GM19397 (cell line): ENCODE results near the gene MOAP1.
"Not testable (repeated sequence)": the region's sequence is repeated elsewhere in the genome, so short reads cannot be mapped to it uniquely, and the experiment has no call there.

Experiments used
- ATAC-seq: cut with Tn5 transposase; IDR thresholded peaks from one replicate; pipeline ENCODE4 v1.9.1; 2021; ENCODE audit warnings: mild to moderate bottlenecking, moderate library complexity; ENCODE audit not compliant: unreplicated experiment

The MOAP1 gene

DNA sequence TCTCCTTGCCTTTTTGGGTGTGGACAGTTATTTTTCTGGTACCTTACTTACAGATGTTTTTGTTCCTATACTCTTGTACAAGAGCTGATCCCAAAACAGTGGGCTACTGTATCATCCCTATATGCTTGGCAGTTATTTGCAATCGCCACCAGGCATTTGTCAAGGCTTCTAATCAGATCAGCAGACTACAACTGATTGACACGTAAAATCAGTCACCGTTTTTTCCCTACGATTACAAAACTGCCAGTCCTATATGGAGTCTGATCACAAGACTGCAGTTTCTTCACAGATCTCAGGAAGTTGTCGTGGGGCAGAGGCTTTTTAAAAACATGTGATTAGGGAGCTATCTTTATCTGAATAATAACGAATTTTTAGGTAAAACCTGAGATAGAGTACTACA lies 1.8 kb upstream of the MOAP1 start:
- ATAC-seq = no peak

DNA sequence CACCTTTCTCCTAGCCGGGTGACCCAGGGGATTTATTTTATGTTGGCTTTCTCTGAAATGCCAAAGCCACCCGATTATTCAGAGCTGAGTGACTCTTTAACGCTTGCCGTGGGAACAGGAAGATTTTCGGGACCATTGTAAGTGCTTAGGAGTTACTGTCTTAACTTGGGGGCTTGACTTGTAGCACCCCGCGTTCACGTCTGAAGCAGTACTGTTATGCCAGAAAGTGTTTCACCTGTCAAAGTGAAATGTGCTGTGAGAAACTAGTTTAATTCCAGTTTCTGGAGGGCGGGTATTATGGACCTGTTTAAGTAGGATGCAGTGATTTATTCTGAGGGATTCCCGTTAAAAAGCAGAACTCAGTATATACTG lies 638 bp upstream of the MOAP1 start:
- ATAC-seq = no peak

DNA sequence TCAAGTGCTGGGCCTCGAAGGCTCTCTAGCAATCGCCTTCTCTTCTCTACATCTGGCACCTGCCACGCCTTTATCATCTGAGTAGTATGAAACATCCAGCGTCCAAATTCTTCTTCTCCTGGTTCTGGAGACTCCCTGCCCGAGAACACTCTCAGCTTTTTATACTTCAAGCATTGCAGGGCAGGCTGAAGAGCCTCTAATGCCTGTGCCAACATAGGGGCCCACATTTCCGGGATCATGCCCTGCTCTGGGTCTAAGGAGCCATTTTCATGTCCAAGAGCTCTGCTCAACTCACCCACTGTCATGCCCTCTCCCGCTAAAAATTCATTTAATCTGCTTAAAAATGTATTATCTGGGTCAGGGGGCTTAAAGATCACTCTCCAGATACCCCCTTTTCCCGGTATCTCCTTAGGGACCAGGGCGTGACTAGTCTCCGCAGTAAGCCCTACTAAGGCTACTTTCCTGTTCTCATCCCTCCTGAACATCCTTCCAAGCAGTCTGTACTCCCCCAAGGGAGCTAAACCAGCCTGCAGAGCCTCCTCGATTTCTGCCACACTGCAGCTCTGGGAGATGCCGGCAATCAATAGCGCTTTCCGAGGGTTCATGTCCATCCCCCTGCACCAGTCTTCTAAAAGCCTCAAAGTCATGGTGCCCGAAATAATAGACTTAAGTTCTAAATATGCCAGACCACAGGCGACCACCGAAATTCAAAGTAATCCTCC lies 940 bp downstream of the MOAP1 start:
- ATAC-seq = no peak

DNA sequence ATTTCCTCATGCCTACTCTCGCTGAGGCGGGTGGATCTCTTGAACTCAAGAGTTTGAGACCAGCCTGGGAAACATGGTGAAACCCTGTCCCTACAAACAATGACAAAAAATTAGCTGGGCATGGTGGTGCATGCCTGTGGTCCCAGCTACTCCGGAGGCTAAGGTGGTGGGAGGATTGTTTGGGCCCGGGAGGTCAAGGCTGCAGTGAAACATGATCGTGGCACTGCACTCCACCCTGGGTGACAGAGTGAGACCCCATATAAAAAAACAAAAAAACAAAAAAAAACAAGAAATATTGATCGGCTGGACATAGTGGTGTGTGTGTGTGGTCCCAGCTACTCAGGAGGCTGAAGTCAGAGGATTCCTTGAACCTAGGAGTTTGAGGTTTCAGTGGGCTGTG lies 9.2 kb downstream of the MOAP1 start:
- no peak for ATAC-seq

DNA sequence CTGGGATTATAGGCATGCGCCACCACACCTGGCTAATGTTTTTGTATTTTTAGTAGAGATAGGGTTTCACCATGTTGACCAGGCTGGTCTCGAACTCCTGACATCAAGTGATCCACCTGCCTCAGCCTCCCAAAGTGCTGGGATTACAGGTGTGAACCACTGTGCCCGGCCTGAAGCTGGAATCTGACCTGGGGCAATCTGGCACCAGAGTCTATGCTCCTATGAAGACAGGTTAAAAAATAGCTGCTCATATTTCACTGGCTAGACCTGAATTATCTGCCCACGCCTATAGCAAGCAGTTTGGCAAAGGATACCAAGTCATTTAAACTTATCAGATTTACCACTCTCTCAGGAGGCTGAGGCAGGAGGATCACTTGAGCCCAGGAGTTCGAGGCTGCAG lies 10.0 kb downstream of the MOAP1 start:
- not testable (repeated sequence) for ATAC-seq

DNA sequence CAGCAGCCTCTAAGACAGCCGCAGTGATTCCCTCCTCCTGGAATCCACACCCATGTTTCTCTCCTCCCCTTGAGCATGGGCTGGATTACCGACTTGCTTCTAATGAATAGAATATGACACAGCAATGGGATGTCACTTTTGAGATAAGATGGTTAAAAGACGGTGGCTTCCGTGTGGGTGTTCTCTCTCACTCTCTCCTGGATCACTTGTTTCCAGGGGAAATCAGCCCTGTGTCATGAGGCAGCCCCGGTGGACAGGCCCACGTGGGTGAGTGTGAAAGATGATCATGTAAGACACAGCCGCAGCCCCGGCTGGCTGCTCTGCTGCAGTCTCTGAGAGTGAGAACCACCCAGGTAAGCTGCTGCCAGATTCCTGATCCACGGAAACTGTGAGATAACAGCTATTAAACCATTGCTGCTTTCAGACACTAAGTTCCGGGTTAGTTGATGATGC lies 10.7 kb downstream of the MOAP1 start:
- ATAC-seq = no peak

DNA sequence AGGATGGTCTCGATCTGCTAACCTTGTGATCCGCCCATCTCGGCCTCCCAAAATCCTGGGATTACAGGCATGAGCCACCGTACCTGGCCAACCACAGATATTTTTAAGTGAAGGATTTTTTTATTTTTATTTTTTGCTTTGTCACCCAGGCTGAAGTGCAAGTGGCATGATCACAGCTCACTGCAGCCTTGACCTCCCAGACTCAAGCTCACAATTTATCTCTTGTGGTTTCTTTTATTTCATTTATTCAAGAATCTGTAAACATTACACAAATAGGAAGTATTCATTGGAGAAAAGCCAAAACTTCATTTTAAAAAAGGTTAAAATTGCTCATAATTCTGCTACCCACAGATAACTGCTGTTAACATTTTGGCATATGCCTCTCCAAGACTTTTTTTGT lies 13.3 kb downstream of the MOAP1 start:
- no peak for ATAC-seq

DNA sequence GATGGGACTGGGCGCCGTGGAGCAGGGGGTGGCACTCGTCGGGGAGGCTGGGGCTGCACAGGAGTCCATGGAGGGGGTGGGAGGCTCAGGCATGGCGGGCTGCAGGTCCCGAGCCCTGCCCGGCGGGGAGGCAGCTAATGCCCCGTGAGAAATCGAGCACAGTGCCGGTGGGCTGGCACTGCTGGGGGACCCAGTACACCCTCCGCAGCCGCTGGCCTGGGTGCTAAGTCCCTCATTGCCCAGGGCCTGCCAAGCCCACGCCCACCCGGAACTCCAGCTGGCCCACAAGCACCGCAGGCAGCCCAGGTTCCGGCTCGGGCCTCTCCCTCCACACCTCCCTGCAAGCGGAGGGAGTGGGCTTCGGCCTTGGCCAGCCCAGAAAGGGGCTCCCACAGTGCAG lies 14.6 kb downstream of the MOAP1 start:
- ATAC-seq = not testable (repeated sequence)

DNA sequence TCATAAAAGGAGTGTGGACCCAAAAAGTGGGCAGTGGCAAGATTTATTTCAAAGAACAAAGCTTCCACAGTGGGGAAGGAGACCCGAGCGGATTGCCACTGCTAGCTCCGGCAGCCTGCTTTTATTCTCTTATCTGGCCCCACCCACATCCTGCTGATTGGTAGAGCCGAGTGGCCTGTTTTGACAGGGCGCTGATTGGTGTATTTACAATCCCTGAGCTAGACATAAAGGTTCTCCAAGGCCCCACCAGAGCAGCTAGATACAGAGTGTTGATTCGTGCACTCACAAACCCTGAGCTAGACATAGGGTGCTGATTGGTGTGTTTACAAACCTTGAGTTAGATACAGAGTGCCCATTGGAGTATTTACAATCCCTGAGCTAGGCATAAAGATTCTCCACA lies 15.1 kb downstream of the MOAP1 start:
- not testable (repeated sequence) for ATAC-seq

DNA sequence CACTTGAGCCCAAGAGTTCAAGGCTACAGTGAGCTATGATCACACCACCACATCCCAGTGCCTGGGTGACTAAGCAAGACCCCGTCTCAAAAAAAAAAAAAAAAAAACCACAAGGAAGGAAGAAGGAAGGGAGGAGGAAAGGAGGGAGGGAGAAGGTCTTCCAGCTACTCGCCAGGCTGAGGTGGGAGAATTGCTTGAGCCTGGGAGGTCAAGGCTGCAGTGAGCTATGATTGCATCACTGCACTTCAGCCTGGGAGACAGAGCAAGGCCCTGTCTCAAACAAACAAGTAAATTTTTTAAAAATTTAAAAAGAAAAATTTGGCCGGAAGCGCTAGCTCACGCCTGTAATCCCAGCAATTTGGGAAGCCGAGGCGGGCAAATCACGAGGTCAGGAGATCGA lies 16.1 kb downstream of the MOAP1 start:
- ATAC-seq = not testable (repeated sequence)

DNA sequence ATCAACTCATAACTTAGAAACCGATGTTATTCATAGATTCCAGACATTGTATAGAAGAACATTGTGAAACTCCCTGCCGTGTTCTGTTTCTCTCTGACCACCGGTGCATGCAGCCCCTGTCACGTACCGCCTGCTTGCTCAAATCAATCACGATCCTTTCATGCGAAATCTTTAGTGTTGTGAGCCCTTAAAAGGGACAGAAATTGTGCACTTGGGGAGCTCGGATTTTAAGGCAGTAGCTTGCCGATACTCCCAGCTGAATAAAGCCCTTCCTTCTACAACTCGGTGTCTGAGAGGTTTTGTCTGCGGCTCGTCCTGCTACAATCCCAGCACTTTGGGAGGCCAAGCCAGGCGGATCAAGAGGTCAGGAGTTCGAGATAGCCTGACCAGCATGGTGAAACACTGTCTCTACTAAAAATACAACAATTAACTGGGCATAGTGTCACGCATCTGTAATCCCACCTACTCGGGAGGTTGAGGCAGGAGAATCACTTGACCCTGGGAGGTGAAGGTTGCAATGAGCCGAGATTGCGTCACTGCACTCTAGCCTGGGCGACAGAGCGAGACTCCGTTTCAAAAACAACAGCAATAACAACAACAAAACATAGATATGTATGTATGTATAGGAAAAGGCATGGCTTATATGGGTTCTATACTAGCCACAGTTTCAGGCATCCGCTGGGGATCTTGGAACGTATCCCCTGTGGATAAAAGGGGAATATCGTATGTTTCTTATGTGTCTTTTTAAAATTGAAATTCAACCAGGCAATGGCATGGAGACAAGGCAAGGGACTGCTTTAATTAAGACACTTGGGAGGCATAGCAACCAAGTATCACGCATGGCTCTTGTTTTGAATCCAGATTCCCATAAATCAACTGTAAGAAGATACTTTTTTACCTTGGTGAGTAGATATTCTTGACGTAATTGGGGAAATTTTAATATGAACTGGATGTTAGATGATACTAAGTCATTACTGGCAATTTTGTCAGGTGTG lies 19.1 kb downstream of the MOAP1 start:
- not testable (repeated sequence) for ATAC-seq

DNA sequence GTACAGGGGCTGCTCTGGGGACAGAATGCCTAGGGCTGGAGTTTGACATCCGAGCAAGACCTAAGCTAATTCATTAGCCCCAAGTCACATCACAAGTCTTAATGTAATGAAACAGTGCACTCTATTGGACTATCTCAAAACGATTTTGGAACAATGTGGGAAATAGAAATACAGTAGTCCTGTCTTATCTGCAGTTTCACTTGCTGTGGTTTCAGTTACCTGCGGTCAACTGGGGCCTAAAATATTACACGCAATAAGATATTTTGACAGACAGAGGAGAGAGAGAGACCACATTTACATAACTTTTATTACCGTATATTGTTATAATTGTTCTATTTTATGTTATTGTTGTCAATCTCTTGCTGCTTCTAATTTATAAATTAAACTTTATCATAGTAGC lies 21.1 kb downstream of the MOAP1 start:
- no peak for ATAC-seq

DNA sequence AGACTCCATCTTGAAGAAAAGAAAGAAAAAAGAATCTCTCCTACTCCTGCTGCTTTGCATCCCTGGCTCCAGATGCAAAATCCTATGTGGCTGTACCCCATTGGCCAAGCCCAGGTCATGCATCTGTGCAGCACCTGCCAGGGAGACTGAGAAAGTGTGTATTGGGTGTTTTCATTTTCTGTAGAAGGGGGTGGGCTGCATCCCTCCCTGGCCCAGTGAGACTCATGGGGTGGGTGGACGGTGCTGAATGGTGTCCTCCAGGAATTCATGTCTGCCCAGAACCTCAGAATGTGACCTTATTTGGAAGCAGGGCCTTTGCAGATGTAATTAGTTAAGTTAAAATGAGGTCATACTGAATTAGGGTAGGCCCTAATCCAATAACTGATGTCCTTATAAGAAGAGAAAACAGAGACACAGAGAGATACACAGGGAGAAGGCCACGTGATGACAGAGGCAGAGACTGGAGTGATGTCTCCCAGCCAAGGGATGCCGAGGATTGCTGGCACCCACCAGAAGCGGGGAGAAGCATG lies 23.2 kb downstream of the MOAP1 start:
- no peak for ATAC-seq

DNA sequence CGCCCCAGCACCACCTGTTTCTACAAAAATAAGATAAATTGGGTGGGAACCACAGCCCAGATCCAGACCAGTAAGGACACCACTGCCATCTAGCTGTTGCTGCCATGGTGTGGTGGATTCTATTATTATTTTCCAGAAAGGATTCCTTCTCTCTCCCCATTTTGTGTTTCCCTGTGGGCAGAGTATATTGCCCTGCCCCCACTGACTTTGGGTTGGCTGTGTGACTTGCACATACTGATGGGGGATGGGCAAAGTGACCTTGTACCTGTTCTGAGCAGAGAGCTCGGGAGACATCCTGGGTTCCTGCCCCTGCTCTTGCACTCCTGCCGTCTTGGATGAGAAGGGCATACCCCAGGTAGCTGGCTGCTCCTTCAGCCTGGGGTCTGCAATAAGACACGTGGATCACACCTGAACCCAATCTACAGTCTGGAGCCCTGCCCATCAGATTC lies 24.3 kb downstream of the MOAP1 start:
- no peak for ATAC-seq

DNA sequence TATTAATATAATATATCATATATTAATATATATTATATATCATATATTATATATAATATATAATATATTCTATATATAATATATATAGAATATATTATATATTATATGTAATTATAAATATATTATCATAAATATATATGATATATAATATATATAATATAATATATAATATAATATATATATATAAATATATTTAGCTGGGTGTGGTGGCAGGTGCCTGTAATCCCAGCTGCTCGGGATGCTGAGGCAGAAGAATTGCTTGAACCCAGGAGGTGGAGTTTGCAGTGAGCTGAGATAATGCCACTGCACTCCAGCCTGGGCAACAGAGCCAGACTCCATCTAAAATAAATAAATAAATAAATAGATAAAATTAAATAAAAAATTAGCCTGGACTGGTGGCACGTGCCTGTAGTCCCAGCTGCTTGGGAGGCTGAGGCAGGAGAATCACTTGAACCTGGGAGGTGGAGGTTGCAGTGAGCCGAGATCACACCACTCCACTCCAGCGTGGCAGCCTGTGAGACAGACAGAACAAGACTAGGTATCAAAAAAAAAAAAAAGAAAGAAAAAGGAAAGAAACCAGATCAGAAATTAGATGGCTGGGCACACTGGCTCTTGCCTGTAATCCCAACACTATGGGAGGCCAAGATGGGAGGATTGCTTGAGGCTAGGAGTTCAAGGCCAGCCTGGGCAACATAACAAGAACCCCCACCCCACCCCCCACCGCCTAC lies 24.9 kb downstream of the MOAP1 start:
- not testable (repeated sequence) for ATAC-seq

DNA sequence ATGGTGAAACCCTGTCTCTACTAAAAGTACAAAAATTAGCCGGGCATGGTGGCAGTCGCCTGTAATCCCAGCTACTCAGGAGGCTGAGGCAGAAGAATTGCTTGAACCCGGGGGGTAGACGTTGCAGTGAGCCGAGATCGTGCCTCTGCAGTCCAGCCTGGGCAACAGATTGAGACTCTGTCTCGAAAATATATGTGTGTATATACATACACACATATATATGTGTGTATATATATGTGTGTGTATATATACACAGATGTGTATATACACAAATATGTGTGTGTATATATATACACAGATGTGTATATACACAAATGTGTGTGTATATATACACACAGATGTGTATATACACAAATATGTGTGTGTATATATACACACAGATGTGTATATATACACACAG lies 26.3 kb downstream of the MOAP1 start:
- ATAC-seq = not testable (repeated sequence)

DNA sequence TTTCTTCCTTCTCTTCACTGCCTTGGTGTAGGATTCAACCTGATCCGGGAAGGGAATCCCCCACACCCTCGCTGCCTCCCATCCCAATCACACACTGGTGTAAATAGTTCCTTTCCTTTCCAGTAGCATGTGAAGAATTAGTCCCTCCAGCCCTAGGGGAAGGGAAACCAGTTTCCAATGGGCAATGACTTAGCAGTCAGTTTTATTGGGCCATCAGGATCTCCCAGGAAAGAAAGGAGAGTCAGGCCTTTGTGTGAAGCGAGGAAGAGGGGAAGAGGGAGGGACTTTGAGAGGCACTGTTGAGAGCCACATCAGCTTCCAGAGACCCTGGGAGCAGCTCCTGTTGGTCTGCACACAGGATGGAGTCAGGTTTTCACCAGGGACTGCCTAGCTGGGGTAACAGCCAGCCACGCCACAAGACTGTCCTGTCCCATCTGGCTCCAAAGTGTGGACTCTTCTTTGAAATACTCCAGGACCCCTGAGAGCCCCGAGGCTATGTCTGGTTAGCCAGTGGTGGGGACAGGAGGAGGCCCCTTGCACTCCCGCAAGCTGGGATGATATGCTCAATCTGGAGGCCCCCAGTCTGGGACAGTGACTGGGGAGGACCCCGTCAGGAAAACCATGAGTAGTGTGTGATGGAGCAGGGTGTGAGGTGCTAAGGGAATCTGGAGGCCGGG lies 27.9 kb downstream of the MOAP1 start:
- ATAC-seq = no peak

DNA sequence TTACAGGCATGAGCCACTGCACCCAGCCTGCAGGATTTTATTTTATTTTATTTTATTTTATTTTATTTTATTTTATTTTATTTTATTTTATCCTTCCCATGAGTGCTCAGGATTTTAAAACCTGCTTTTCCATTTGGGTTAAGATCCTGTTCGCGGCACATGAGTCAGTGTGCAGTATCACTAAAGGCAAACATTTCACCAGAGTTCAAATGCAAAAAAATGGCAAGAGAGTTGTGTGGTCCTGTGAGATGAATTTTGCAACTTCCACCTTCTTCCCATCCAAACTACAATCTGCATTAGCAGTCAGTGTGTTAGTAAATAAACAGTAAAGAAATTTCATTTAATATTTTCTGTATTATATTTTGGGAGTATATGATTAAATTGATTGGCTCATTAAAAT lies 29.0 kb downstream of the MOAP1 start:
- ATAC-seq = no peak

DNA sequence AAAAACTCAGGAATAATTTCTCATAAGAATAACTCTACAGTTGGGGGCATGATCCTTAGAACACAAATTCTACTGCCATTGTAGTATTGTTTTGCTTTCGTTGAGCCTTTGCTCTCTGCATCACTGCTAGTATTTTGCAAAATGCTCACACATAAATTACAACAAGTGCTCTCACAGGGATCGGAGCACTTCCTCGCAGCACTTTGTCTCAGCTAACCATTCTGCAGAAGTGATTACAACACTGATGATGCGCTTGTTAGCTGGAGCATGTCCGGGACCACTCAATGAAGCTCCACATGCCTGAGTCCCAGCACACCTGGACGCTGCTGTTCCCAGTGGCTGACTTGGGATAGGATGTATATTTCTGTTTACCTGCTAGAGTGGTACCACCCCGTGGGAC lies 31.6 kb downstream of the MOAP1 start:
- ATAC-seq = no peak
